GM12878 (cell line): ENCODE data around the gene PISD. TPM values are rescaled to one million over a fixed set of nuclear protein-coding genes. Genes with fewer than 3 reads are reported as not detected.
A peak's percentile ranks its signal among the peaks of the same experiment; 100 is the strongest.

Source experiments
- ATAC-seq: fragments of 200-7000 bp; cut with Tn5 transposase; 3 replicates; pipeline ENCODE4 v1.9.1; 2020; ENCODE audit warnings: mild to moderate bottlenecking, moderate library complexity
- BruUV-seq: library from RNA; stranded (reverse); fragments of 400-500 nt; replicated peaks from 2 replicates; lab custom pipeline; 2021; lab: Mats Ljungman, UMichigan
- CTCF ChIA-PET: fragments of 300-600 bp; sonication (Branson Sonifier 250); formaldehyde crosslinking; extraction: SDS; loops from one replicate; lab custom pipeline; 2021; ENCODE audit warnings: inconsistent platforms; lab: Yijun Ruan, JAX
- POLR2A ChIA-PET: fragments of 350-600 bp; formaldehyde crosslinking; extraction: SDS; loops from one replicate; lab custom pipeline; 2021; ENCODE audit warnings: inconsistent platforms; lab: Charles Lee
- RAD21 ChIA-PET: fragments of 300-600 bp; sonication (Branson Sonifier 250); formaldehyde crosslinking; loops from one replicate; lab custom pipeline; 2023; ENCODE audit warnings: antibody characterized with exemption; ENCODE audit not compliant: unreplicated experiment; lab: Charles Lee
- SMC1A ChIA-PET: fragments of 300-600 bp; sonication (Branson Sonifier 250); formaldehyde crosslinking; loops from one replicate; lab custom pipeline; 2023; ENCODE audit not compliant: unreplicated experiment, uncharacterized antibody; lab: Charles Lee
- DNase-seq: peaks from one replicate; pipeline ENCODE4 v3.0.0-alpha.2; 2011; ENCODE audit warnings: low read depth, low spot score
- FAIRE-seq: peaks from 3 replicates; lab custom pipeline; 2011; peaks lifted over from hg19 to GRCh38; lab: Jason Lieb, UNC
- H2AFZ ChIP-seq: 2 replicates; pipeline ENCODE4 v1.6.0; 2011; ENCODE audit warnings: low read depth, low read length, control low read depth; ENCODE audit not compliant: control insufficient read depth
- H3K27ac ChIP-seq: 2 replicates; pipeline ENCODE4 v1.5.1; 2011; ENCODE audit warnings: control low read depth; ENCODE audit not compliant: control insufficient read depth, insufficient read depth
- H3K27me3 ChIP-seq, 2 experiments: replicated peaks in 1 of 2; 2 replicates each; pipeline versions ENCODE4 v1.6.0 to v1.6.1; 2011; ENCODE audit warnings: low read length in 1 of 2; ENCODE audit not compliant: control insufficient read depth in 2 of 2, insufficient read depth in 2 of 2
- H3K36me3 ChIP-seq, 2 experiments: 2 replicates each; pipeline ENCODE4 v1.5.1; 2011; ENCODE audit warnings: low read length in 1 of 2; ENCODE audit not compliant: control insufficient read depth in 2 of 2, insufficient read depth in 2 of 2
- H3K4me1 ChIP-seq: 2 replicates; pipeline ENCODE4 v1.6.1; 2011; ENCODE audit warnings: mild to moderate bottlenecking, low read length, moderate library complexity, mixed read lengths; ENCODE audit not compliant: control insufficient read depth, insufficient read depth
- H3K4me2 ChIP-seq: 2 replicates; pipeline ENCODE4 v1.6.0; 2011; ENCODE audit warnings: control low read depth; ENCODE audit not compliant: control insufficient read depth, insufficient read depth
- H3K4me3 ChIP-seq: fragments of 200-600 bp; sonication (generic); 2 replicates; pipeline ENCODE4 v1.5.1; 2016
- H3K79me2 ChIP-seq: 2 replicates; pipeline ENCODE4 v1.6.0; 2011; ENCODE audit warnings: low read length; ENCODE audit not compliant: control insufficient read depth, insufficient read depth
- H3K9ac ChIP-seq: 2 replicates; pipeline ENCODE4 v1.8.0; 2011; ENCODE audit warnings: low read length, control low read depth, mixed read lengths; ENCODE audit not compliant: control insufficient read depth, insufficient read depth
- H3K9me3 ChIP-seq: replicated peaks from 3 replicates; pipeline ENCODE4 v1.5.1; 2011; ENCODE audit warnings: mild to moderate bottlenecking, low read length; ENCODE audit not compliant: control insufficient read depth, insufficient read depth
- H4K20me1 ChIP-seq: 2 replicates; pipeline ENCODE4 v1.6.0; 2011; ENCODE audit not compliant: control insufficient read depth, insufficient read depth
- ATF7 ChIP-seq: fragments of 450-650 bp; IDR thresholded peaks from 2 replicates; pipeline ENCODE4 v1.6.1; 2016; ENCODE audit warnings: low read depth, mild to moderate bottlenecking
- BCL11A ChIP-seq: IDR thresholded peaks from 2 replicates; pipeline ENCODE4 v1.6.1; 2011; ENCODE audit warnings: low read depth, low read length
- BHLHE40 ChIP-seq, 2 experiments: fragments of 450-650 bp in 1 of 2; IDR thresholded peaks; 2 replicates each; pipeline ENCODE4 v1.6.1; 2011 to 2017; ENCODE audit warnings: low read depth in 2 of 2, borderline replicate concordance in 1 of 2, improper control_type of control experiment in 1 of 2, low read length in 1 of 2, mild to moderate bottlenecking in 1 of 2
- BMI1 ChIP-seq: fragments of 450-650 bp; IDR thresholded peaks from 2 replicates; pipeline ENCODE4 v1.6.1; 2016; ENCODE audit warnings: mild to moderate bottlenecking, moderate library complexity, borderline replicate concordance
- CHD1 ChIP-seq: IDR thresholded peaks from 2 replicates; pipeline ENCODE4 v1.6.1; 2012; ENCODE audit warnings: low read depth, low read length, improper control_type of control experiment
- DPF2 ChIP-seq: fragments of 450-650 bp; IDR thresholded peaks from 2 replicates; pipeline ENCODE4 v1.6.1; 2017; ENCODE audit warnings: mild to moderate bottlenecking
- EGR1 ChIP-seq, 2 experiments: IDR thresholded peaks; 1 replicate in 1 of 2; 2 replicates in 1 of 2; pipeline ENCODE4 v1.6.1; 2011 to 2012; ENCODE audit warnings: low read depth in 2 of 2, low read length in 2 of 2, borderline replicate concordance in 1 of 2, mild to moderate bottlenecking in 1 of 2, moderate library complexity in 1 of 2
- ETV6 ChIP-seq, 2 experiments: fragments of 450-650 bp in 1 of 2; IDR thresholded peaks in 1 of 2; conservative IDR thresholded peaks in 1 of 2; 2 replicates each; pipeline ENCODE4 v1.6.1; 2014; ENCODE audit warnings: antibody characterized with exemption in 1 of 2, borderline replicate concordance in 1 of 2, low read depth in 1 of 2, mild to moderate bottlenecking in 1 of 2, moderate library complexity in 1 of 2
- GABPA ChIP-seq: IDR thresholded peaks from 2 replicates; pipeline ENCODE4 v1.6.1; 2014; ENCODE audit warnings: antibody characterized with exemption, low read depth, mild to moderate bottlenecking, inconsistent platforms
- HCFC1 ChIP-seq: fragments of 150-350 bp; IDR thresholded peaks from 2 replicates; pipeline ENCODE4 v1.6.1; 2014; ENCODE audit warnings: low read length
- KDM1A ChIP-seq: fragments of 200-600 bp; sonication (generic); IDR thresholded peaks from 2 replicates; pipeline ENCODE4 v1.6.1; 2016; ENCODE audit warnings: borderline replicate concordance
- KLF5 ChIP-seq: fragments of 450-650 bp; IDR thresholded peaks from 2 replicates; pipeline ENCODE4 v1.6.1; 2014; ENCODE audit warnings: mild to moderate bottlenecking; ENCODE audit not compliant: partially characterized antibody
- MTA2 ChIP-seq: fragments of 450-650 bp; IDR thresholded peaks from 2 replicates; pipeline ENCODE4 v1.6.1; 2016; ENCODE audit warnings: low read depth, mild to moderate bottlenecking, moderate library complexity
- MYB ChIP-seq: fragments of 150-350 bp; IDR thresholded peaks from 2 replicates; pipeline ENCODE4 v1.6.1; 2014; ENCODE audit warnings: mild to moderate bottlenecking, low read depth, low read length, borderline replicate concordance
- RELA ChIP-seq: fragments of 450-650 bp; IDR thresholded peaks from 2 replicates; pipeline ENCODE4 v1.8.0; 2014; ENCODE audit warnings: borderline replicate concordance; ENCODE audit not compliant: partially characterized antibody
- SIN3A ChIP-seq: IDR thresholded peaks from 2 replicates; pipeline ENCODE4 v1.6.1; 2012; ENCODE audit warnings: low read depth, low read length, improper control_type of control experiment
- SREBF1 ChIP-seq: IDR thresholded peaks from 2 replicates; pipeline ENCODE4 v1.6.1; 2012; ENCODE audit warnings: mild to moderate bottlenecking, low read length
- SUPT20H ChIP-seq: IDR thresholded peaks from 2 replicates; pipeline ENCODE4 v1.6.1; 2011; ENCODE audit warnings: low read depth, mild to moderate bottlenecking, low read length, moderate library complexity, borderline replicate concordance; ENCODE audit not compliant: control insufficient read depth
- TARDBP ChIP-seq: IDR thresholded peaks from 2 replicates; pipeline ENCODE4 v1.6.1; 2016; ENCODE audit warnings: borderline replicate concordance
- TCF3 ChIP-seq: IDR thresholded peaks from 2 replicates; pipeline ENCODE4 v1.6.1; 2012; ENCODE audit warnings: low read depth, mild to moderate bottlenecking, low read length, borderline replicate concordance; ENCODE audit not compliant: insufficient read depth
- ZBED1 ChIP-seq: IDR thresholded peaks from 2 replicates; pipeline ENCODE4 v1.6.1; 2016; ENCODE audit warnings: borderline replicate concordance
- ZNF274 ChIP-seq: IDR thresholded peaks from one replicate; pipeline ENCODE4 v1.8.0; 2011; ENCODE audit not compliant: insufficient read length, insufficient read depth
- ZNF622 ChIP-seq: fragments of 450-650 bp; IDR thresholded peaks from 2 replicates; pipeline ENCODE4 v1.6.1; 2017; ENCODE audit warnings: mild to moderate bottlenecking, inconsistent platforms
- WGBS: methylation state at CpG from one replicate; pipeline ENCODE4 v1.1.6; 2016; ENCODE audit warnings: low lambda C conversion rate; ENCODE audit not compliant: insufficient replicate concordance, insufficient coverage; ENCODE audit errors: missing lambda C conversion rate; 5-methylcytosine and 5-hydroxymethylcytosine counted together
- in situ Hi-C: fragments of 300-500 bp; cut with MboI; formaldehyde crosslinking; loops from 9 replicates; pipeline ENCODE4 v1.14.3; 2018; ENCODE audit warnings: mixed read lengths
- intact Hi-C: fragments of 100-400 bp; cut with micrococcal nuclease; formaldehyde crosslinking; loops from one replicate; pipeline ENCODE4 v1.14.2; 2022; ENCODE audit not compliant: unreplicated experiment
- polyA plus RNA-seq, 11 experiments: library from polyadenylated mRNA; depleted of rRNA in 4 of 11; unstranded in 6 of 11; stranded (reverse) in 5 of 11; fragments of >200 nt; fragmentation: Nextera tagmentation in 4 of 11; fragmentation: Illumina TruSeq in 1 of 11; extraction: Ambion mirVana in 4 of 11; extraction: Trizol in 1 of 11; gene quantifications; 1 replicate in 1 of 11; 2 replicates in 10 of 11; pipeline versions ENCODE4 v1.2.1 to v1.2.3, GENCODE V29; 2011 to 2016; ENCODE audit warnings: inconsistent platforms in 2 of 11, missing spikeins in 2 of 11, low read depth in 1 of 11
- total RNA-seq, 4 experiments: library from RNA; depleted of rRNA in 3 of 4; stranded (reverse); fragments of >200 nt in 3 of 4; fragmentation: Illumina TruSeq in 1 of 4; extraction: Trizol in 1 of 4; gene quantifications; 2 replicates each; pipeline versions ENCODE4 v1.2.1 to v1.2.3, GENCODE V29; 2013 to 2021
- TF ChIP-seq, protein P1 (sequence below), 3 experiments: IDR thresholded peaks in 2 of 3; conservative IDR thresholded peaks in 1 of 3; 2 replicates each; pipeline ENCODE4 v1.5.1; 2011; ENCODE audit warnings: low read depth in 3 of 3, low read length in 3 of 3, mild to moderate bottlenecking in 3 of 3, control low read depth in 2 of 3, moderate library complexity in 2 of 3, inconsistent platforms in 1 of 3, mixed read lengths in 1 of 3; ENCODE audit not compliant: control insufficient read depth in 2 of 3, insufficient read depth in 1 of 3; ENCODE audit errors: extremely low read depth in 1 of 3

PISD gene
- total and polyA plus RNA-seq, 10 of the 15 experiments (the other 5 are each of a cell fraction or from before 2014, with no cell fraction given): 25.8 to 62.7 (median 45.8) TPM

DNA sequence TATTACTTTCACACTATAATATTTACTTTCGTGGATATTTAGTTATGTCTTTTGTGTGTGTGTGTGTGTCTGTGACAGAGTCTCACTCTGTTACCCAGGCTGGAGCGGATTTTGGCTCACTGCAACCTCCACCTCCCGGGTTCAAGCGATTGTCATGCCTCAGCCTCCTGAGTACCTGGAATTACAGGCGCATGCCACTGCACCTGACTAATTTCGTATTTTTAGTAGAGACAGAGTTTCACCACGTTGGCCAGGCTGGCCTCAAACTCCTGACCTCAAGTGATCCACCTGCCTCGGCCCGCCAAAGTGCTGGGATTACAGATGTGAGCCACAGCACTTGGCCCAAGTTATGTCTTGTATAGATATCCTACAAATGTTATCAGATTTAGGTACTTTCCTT lies 9.9 kb downstream of the PISD start (continued):
- TF ChIP-seq, protein P1, sequence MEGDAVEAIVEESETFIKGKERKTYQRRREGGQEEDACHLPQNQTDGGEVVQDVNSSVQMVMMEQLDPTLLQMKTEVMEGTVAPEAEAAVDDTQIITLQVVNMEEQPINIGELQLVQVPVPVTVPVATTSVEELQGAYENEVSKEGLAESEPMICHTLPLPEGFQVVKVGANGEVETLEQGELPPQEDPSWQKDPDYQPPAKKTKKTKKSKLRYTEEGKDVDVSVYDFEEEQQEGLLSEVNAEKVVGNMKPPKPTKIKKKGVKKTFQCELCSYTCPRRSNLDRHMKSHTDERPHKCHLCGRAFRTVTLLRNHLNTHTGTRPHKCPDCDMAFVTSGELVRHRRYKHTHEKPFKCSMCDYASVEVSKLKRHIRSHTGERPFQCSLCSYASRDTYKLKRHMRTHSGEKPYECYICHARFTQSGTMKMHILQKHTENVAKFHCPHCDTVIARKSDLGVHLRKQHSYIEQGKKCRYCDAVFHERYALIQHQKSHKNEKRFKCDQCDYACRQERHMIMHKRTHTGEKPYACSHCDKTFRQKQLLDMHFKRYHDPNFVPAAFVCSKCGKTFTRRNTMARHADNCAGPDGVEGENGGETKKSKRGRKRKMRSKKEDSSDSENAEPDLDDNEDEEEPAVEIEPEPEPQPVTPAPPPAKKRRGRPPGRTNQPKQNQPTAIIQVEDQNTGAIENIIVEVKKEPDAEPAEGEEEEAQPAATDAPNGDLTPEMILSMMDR (IDR thresholded peaks at IDR 0.05 in 2 of 3, conservative IDR thresholded peaks at IDR 0.05 in 1 of 3; ENCODE audit: control insufficient read depth in 2 of 3, extremely low read depth in 1 of 3, insufficient read depth in 1 of 3, low read depth in 3 of 3, low read length in 3 of 3): no peak

DNA sequence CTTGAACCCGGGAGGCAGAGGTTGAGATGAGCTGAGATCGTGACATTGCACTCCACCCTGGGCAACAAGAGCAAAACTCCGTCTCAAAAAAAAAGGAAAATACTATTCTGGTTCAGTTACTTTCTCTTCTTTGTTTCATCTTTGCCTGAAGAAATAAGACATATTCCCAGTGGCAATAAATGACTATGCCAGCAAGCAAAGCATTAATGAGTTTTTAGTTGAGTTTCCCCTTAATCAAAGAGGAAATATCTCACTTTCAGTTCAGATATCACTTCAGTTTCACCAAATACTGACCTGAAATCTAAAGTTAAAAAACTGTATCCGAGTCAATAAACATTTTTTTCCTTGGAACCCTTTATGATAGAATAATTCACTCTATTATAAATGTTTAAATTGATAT lies 10.4 kb downstream of the PISD start:
- H3K9me3 ChIP-seq: no peaks in the 10 kb centered on the region
- peak overlapping the region; percentile 48; the same call in 1 of the 2 replicates for H3K4me3 ChIP-seq
- H3K4me1 ChIP-seq: peaks cover 47% of the 10 kb centered on the region
- H3K27ac ChIP-seq: peak overlapping the region; percentile 85
- in situ Hi-C loops: no loop called here
- H3K79me2 ChIP-seq: peaks cover 53% of the 10 kb centered on the region
- 0% methylated on average over 4 of the region's 4 CpGs for whole genome bisulfite sequencing
- H3K36me3 ChIP-seq: peaks cover 0 to 11% of the 10 kb centered on the region in 2 experiments; a peak in 1 of 4 replicates
- peak overlapping the region; percentile 73 for H3K4me2 ChIP-seq
- POLR2A ChIA-PET: no interaction called here
- CTCF ChIA-PET: no interaction called here
- H4K20me1 ChIP-seq: no peaks in the 10 kb centered on the region
- ATAC-seq (peak; percentile 29), FAIRE-seq (peak; percentile 59), DNase-seq (no peak)
- SMC1A ChIA-PET: interaction anchor here (1.1 kb wide), 1 partner anchor 115 kb away, joined by 3 read pairs; no protein-coding TSS in a partner anchor
- BruUV-seq: no TSS peak
- no peaks in the 10 kb centered on the region for H3K27me3 ChIP-seq
- RAD21 ChIA-PET: interaction anchor here (3.4 kb wide), 1 partner anchor 15 kb away, joined by 37 read pairs; no protein-coding TSS in a partner anchor
- intact Hi-C loops: no loop called here
- no peak overlapping the region for H2AFZ ChIP-seq
- peak overlapping the region; percentile 14; the same call in 1 of the 2 replicates for H3K9ac ChIP-seq
- TF ChIP-seq BMI1 (no peak), DPF2 (no peak), MTA2 (peak; percentile 86), CHD1 (no peak), EGR1 (IDR thresholded peaks at IDR 0.05; ENCODE audit: borderline replicate concordance in 1 of 2, low read depth in 2 of 2, low read length in 2 of 2) (no peak), HCFC1 (no peak), MYB (no peak), ZNF622 (no peak), ETV6 (conservative IDR thresholded peaks at IDR 0.05 in 1 of 2, IDR thresholded peaks at IDR 0.05 in 1 of 2; ENCODE audit: borderline replicate concordance in 1 of 2, low read depth in 1 of 2) (peak in 1 of 2 experiments; percentile 33; a peak in 1 of 4 replicates), ATF7 (0 out of 2 replicates have a peak, but pooled peaks have one; percentile 31), SUPT20H (no peak), TARDBP (no peak), BCL11A (no peak), GABPA (no peak), ZNF274 (no peak), TCF3 (no peak), ZBED1 (no peak), SREBF1 (no peak), RELA (no peak), KLF5 (no peak), KDM1A (no peak), SIN3A (no peak), BHLHE40 (IDR thresholded peaks at IDR 0.05; ENCODE audit: borderline replicate concordance in 1 of 2, low read depth in 2 of 2, low read length in 1 of 2) (no peak)
